GM23338 (cell line): ENCODE data around the gene SLC12A5.
"Not testable (repeated sequence)": the region's sequence is repeated elsewhere in the genome, so short reads cannot be mapped to it uniquely, and the experiment has no call there.

ENCODE experiments used
- CREB1 ChIP-seq: fragments of 250-450 bp; sonication (Bioruptor Pico); IDR thresholded peaks from 2 replicates; pipeline ENCODE4 v1.5.0; 2020; ENCODE audit warnings: low read depth, mild to moderate bottlenecking, moderate library complexity
- CTCF ChIP-seq, 2 experiments: fragments of 200-600 bp in 1 of 2; sonication (generic) in 1 of 2; conservative IDR thresholded peaks; 2 replicates each; pipeline versions ENCODE4 v1.5.1 to v1.6.1; 2016 to 2017; ENCODE audit warnings: antibody characterized with exemption in 2 of 2, low read depth in 2 of 2, mild to moderate bottlenecking in 2 of 2, moderate library complexity in 1 of 2
- ETS1 ChIP-seq: IDR thresholded peaks from 2 replicates; pipeline ENCODE4 v1.6.1; 2016; ENCODE audit warnings: antibody characterized with exemption
- EZH2 ChIP-seq: fragments of 200-600 bp; sonication (generic); IDR thresholded peaks from one replicate; pipeline ENCODE4 v1.8.0; 2017; ENCODE audit warnings: antibody characterized with exemption, mild to moderate bottlenecking, low read depth; ENCODE audit not compliant: unreplicated experiment
- EZH2phosphoT487 ChIP-seq: fragments of 200-600 bp; sonication (generic); IDR thresholded peaks from one replicate; pipeline ENCODE4 v1.8.1; 2018; ENCODE audit warnings: antibody characterized with exemption; ENCODE audit not compliant: unreplicated experiment
- POLR2AphosphoS5 ChIP-seq: IDR thresholded peaks from 2 replicates; pipeline ENCODE4 v1.6.1; 2016; ENCODE audit warnings: antibody characterized with exemption, low read depth
- REST ChIP-seq: IDR thresholded peaks from one replicate; pipeline ENCODE4 v1.6.1; 2018; ENCODE audit warnings: antibody characterized with exemption; ENCODE audit not compliant: unreplicated experiment

DNA sequence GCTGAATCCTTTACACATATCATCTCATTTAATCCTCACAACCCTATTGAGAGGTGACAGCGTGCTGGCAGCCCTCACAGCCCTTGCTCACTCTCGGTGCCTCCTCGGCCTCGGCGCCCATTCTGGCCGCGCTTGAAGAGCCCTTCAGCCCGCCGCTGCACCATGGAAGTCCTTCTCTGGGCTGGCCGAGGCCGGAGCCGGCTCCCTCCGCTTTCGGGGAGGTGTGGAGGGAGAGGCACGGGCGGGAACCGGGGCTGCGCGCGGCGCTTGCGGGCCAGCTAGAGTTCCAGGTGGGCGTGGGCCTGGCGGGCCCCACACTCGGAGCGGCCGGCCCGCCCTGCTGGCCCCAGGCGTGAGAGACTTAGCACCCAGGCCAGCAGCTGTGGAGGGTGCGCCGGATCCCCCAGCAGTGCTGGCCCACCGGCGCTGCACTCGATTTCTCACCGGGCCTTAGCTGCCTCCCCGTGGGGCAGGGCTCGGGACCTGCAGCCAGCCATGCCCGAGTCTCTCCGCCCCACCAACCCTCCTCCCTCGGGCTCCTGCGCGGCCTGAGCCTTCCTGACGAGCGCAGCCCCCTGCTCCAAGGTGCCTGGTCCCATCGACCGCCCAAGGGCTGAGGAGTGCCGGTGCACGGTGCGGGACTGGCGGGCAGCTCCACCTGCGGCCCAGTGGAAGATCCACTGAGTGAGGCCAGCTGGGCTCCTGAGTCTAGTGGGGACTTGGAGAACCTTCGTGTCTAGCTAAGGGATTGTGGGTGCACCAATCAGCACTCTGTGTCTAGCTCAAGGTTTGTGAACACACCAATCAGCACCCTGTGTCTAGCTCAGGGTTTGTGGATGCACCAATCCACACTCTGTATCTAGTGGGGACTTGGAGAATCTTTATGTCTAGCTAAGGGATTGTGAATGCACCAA, 62.9 kb downstream of the SLC12A5 start:
- TF ChIP-seq CTCF (conservative IDR thresholded peaks at IDR 0.05; ENCODE audit: low read depth in 2 of 2); EZH2; REST; EZH2phosphoT487; POLR2AphosphoS5; CREB1 (CRISPR knock-in tag); ETS1: not testable (repeated sequence)
